ENCODE data around the gene TM9SF1. TPM values are rescaled to one million over a fixed set of nuclear protein-coding genes. Genes with fewer than 3 reads are reported as not detected.
A peak's percentile ranks its signal among the peaks of the same experiment; 100 is the strongest.

Gene TM9SF1
- total RNA-seq, 1 donor from 2014 or later, result 69.5 TPM

GRCh38 chr14:24188251-24189058 lies 6.8 kb downstream of the TM9SF1 start, which contains the start of gene IPO4:
TSS of gene IPO4 (minus strand) at chr14:24188816. CDS start at chr14:24188787, 29 bp downstream.
- Mint-ChIP-seq H3K27ac (ENCODE audit: unreplicated experiment) (peak within 1 kb of the TSS; percentile 89), H3K36me3 (ENCODE audit: unreplicated experiment) (peaks cover 16% of the 10 kb centered on the region), H3K4me1 (ENCODE audit: unreplicated experiment) (peaks cover 23% of the 10 kb centered on the region), H3K9me3 (ENCODE audit: unreplicated experiment) (no peaks in the 10 kb centered on the region), H3K4me3 (ENCODE audit: unreplicated experiment) (peak within 1 kb of the TSS; percentile 87), H3K27me3 (ENCODE audit: unreplicated experiment) (no peaks in the 10 kb centered on the region)
- no peak for TF ChIP-seq CTCF (IDR thresholded peaks at IDR 0.05)
- DNase-seq (ENCODE audit: extremely low spot score, unreplicated experiment), result peak; percentile 97

- H3K36me3 Mint-ChIP-seq (ENCODE audit: unreplicated experiment), result peaks cover 14% of the 10 kb centered on the region
- H3K9me3 Mint-ChIP-seq (ENCODE audit: unreplicated experiment), result no peaks in the 10 kb centered on the region
- H3K4me3 Mint-ChIP-seq (ENCODE audit: unreplicated experiment), result peak overlapping the region; percentile 87
- H3K4me1 Mint-ChIP-seq (ENCODE audit: unreplicated experiment), result peaks cover 23% of the 10 kb centered on the region
- no peaks in the 10 kb centered on the region for H3K27me3 Mint-ChIP-seq (ENCODE audit: unreplicated experiment)
- DNase-seq (ENCODE audit: extremely low spot score, unreplicated experiment), result no peak
- peak overlapping the region; percentile 89 for H3K27ac Mint-ChIP-seq (ENCODE audit: unreplicated experiment)
- TF ChIP-seq CTCF (IDR thresholded peaks at IDR 0.05), result no peak
Observed at GRCh38 chr14:24187539-24187915, 7.7 kb downstream of the TM9SF1 start.

GRCh38 chr14:24186831-24187538 lies 8.3 kb downstream of the TM9SF1 start:
- no peaks in the 10 kb centered on the region for H3K27me3 Mint-ChIP-seq (ENCODE audit: unreplicated experiment)
- H3K4me3 Mint-ChIP-seq (ENCODE audit: unreplicated experiment), result peak overlapping the region; percentile 87
- H3K4me1 Mint-ChIP-seq (ENCODE audit: unreplicated experiment), result peaks cover 21% of the 10 kb centered on the region
- H3K36me3 Mint-ChIP-seq (ENCODE audit: unreplicated experiment), result peaks cover 12% of the 10 kb centered on the region
- no peaks in the 10 kb centered on the region for H3K9me3 Mint-ChIP-seq (ENCODE audit: unreplicated experiment)
- no peak overlapping the region for H3K27ac Mint-ChIP-seq (ENCODE audit: unreplicated experiment)
- no peak for TF ChIP-seq CTCF (IDR thresholded peaks at IDR 0.05)
- DNase-seq (ENCODE audit: extremely low spot score, unreplicated experiment), result no peak

- no peaks in the 10 kb centered on the region for H3K9me3 Mint-ChIP-seq (ENCODE audit: unreplicated experiment)
- H3K27me3 Mint-ChIP-seq (ENCODE audit: unreplicated experiment), result no peaks in the 10 kb centered on the region
- TF ChIP-seq CTCF (IDR thresholded peaks at IDR 0.05), result no peak
- no peak overlapping the region for H3K27ac Mint-ChIP-seq (ENCODE audit: unreplicated experiment)
- peaks cover 21% of the 10 kb centered on the region for H3K4me1 Mint-ChIP-seq (ENCODE audit: unreplicated experiment)
- no peak overlapping the region for H3K4me3 Mint-ChIP-seq (ENCODE audit: unreplicated experiment)
- no peak for DNase-seq (ENCODE audit: extremely low spot score, unreplicated experiment)
- peaks cover 9% of the 10 kb centered on the region for H3K36me3 Mint-ChIP-seq (ENCODE audit: unreplicated experiment)
Observed at GRCh38 chr14:24185741-24186140, 9.5 kb downstream of the TM9SF1 start.

- Mint-ChIP-seq H3K27me3 (ENCODE audit: unreplicated experiment) (no peaks in the 10 kb centered on the region), H3K36me3 (ENCODE audit: unreplicated experiment) (peaks cover 10% of the 10 kb centered on the region), H3K4me1 (ENCODE audit: unreplicated experiment) (peaks cover 21% of the 10 kb centered on the region), H3K9me3 (ENCODE audit: unreplicated experiment) (no peaks in the 10 kb centered on the region), H3K4me3 (ENCODE audit: unreplicated experiment) (no peak overlapping the region), H3K27ac (ENCODE audit: unreplicated experiment) (no peak overlapping the region)
- DNase-seq (ENCODE audit: extremely low spot score, unreplicated experiment), result no peak
- no peak for TF ChIP-seq CTCF (IDR thresholded peaks at IDR 0.05)
Observed at GRCh38 chr14:24185026-24185425, 10.2 kb downstream of the TM9SF1 start.

Data from osteocyte (in vitro differentiated cells).